Measurements from ENCODE around the gene CD96. TPM values are rescaled to one million over a fixed set of nuclear protein-coding genes. Genes with fewer than 3 reads are reported as not detected.
"Not testable (repeated sequence)": the region's sequence is repeated elsewhere in the genome, so short reads cannot be mapped to it uniquely, and the experiment has no call there.

The CD96 gene
- polyA plus RNA-seq, 4 donors, result 1.3 to 3.8 (median 1.7) TPM

GRCh38 chr3:111541391-111541790 lies 606 bp upstream of the CD96 start:
- Histone ChIP-seq H3K4me1 (ENCODE audit: control insufficient read depth in 3 of 3, insufficient read depth in 2 of 3, low read depth in 1 of 3, low read length in 2 of 3) (peaks cover 0 to 10% (median 4%) of the 10 kb centered on the region in 3 donors), H3K36me3 (ENCODE audit: control insufficient read depth in 3 of 3, insufficient read depth in 2 of 3, low read depth in 1 of 3, low read length in 3 of 3) (no peaks in the 10 kb centered on the region), H3K4me3 (ENCODE audit: low read depth in 1 of 3, low read length in 3 of 3) (no peak overlapping the region), H3K9me3 (ENCODE audit: control insufficient read depth in 2 of 2, insufficient read depth in 1 of 2, low read depth in 1 of 2, low read length in 1 of 2) (no peaks in the 10 kb centered on the region), H3K27ac (ENCODE audit: low read depth in 1 of 3, low read length in 2 of 3) (peak overlapping the region in 2 of 3 donors; percentile 61 to 90), H3K27me3 (ENCODE audit: control insufficient read depth in 3 of 3, insufficient read depth in 3 of 3, low read length in 3 of 3) (no peaks in the 10 kb centered on the region)
- DNase-seq (no peak), FAIRE-seq (no peak)
- 57 to 74% (median 68%) methylated on average over 3 of the region's 3 CpGs for WGBS, 3 donors

GRCh38 chr3:111542611-111543300 lies 759 bp downstream of the CD96 start:
- Histone ChIP-seq H3K27me3 (ENCODE audit: control insufficient read depth in 3 of 3, insufficient read depth in 3 of 3, low read length in 3 of 3) (no peaks in the 10 kb centered on the region), H3K27ac (ENCODE audit: low read depth in 1 of 3, low read length in 2 of 3) (peak overlapping the region in 2 of 3 donors; percentile 62 to 92), H3K9me3 (ENCODE audit: control insufficient read depth in 2 of 2, insufficient read depth in 1 of 2, low read depth in 1 of 2, low read length in 1 of 2) (no peaks in the 10 kb centered on the region), H3K4me1 (ENCODE audit: control insufficient read depth in 3 of 3, insufficient read depth in 2 of 3, low read depth in 1 of 3, low read length in 2 of 3) (peaks cover 0 to 10% (median 4%) of the 10 kb centered on the region in 3 donors), H3K36me3 (ENCODE audit: control insufficient read depth in 3 of 3, insufficient read depth in 2 of 3, low read depth in 1 of 3, low read length in 3 of 3) (no peaks in the 10 kb centered on the region), H3K4me3 (ENCODE audit: low read depth in 1 of 3, low read length in 3 of 3) (peak overlapping the region in 2 of 3 donors; percentile 17 to 40)
- DNase-seq (no peak), FAIRE-seq (no peak)
- 61 to 82% (median 72%) methylated on average over 4 of the region's 4 CpGs for WGBS, 3 donors

GRCh38 chr3:111545349-111545748 lies 3.4 kb downstream of the CD96 start:
- peak in 1 of 2 donors; percentile 11 for DNase-seq

GRCh38 chr3:111547631-111548030 lies 5.6 kb downstream of the CD96 start:
- DNase-seq (peak in 1 of 2 donors; percentile 31), FAIRE-seq (no peak)
- Histone ChIP-seq H3K4me1 (ENCODE audit: control insufficient read depth in 3 of 3, insufficient read depth in 2 of 3, low read depth in 1 of 3, low read length in 2 of 3) (no peaks in the 10 kb centered on the region), H3K27ac (ENCODE audit: low read depth in 1 of 3, low read length in 2 of 3) (peak overlapping the region in 1 of 3 donors; percentile 57), H3K9me3 (ENCODE audit: control insufficient read depth in 2 of 2, insufficient read depth in 1 of 2, low read depth in 1 of 2, low read length in 1 of 2) (no peaks in the 10 kb centered on the region), H3K36me3 (ENCODE audit: control insufficient read depth in 3 of 3, insufficient read depth in 2 of 3, low read depth in 1 of 3, low read length in 3 of 3) (no peaks in the 10 kb centered on the region), H3K27me3 (ENCODE audit: control insufficient read depth in 3 of 3, insufficient read depth in 3 of 3, low read length in 3 of 3) (no peaks in the 10 kb centered on the region), H3K4me3 (ENCODE audit: low read depth in 1 of 3, low read length in 3 of 3) (peak overlapping the region in 1 of 3 donors; percentile 23)
- 61 to 82% (median 63%) methylated on average over 4 of the region's 4 CpGs for WGBS, 3 donors

More at GRCh38 chr3:111545349-111545748, 3.4 kb downstream of the CD96 start:
- Histone ChIP-seq H3K36me3 (ENCODE audit: control insufficient read depth in 3 of 3, insufficient read depth in 2 of 3, low read depth in 1 of 3, low read length in 3 of 3) (no peaks in the 10 kb centered on the region), H3K9me3 (ENCODE audit: control insufficient read depth in 2 of 2, insufficient read depth in 1 of 2, low read depth in 1 of 2, low read length in 1 of 2) (no peaks in the 10 kb centered on the region), H3K4me1 (ENCODE audit: control insufficient read depth in 3 of 3, insufficient read depth in 2 of 3, low read depth in 1 of 3, low read length in 2 of 3) (peaks cover 0 to 4% (median 0%) of the 10 kb centered on the region in 3 donors), H3K27me3 (ENCODE audit: control insufficient read depth in 3 of 3, insufficient read depth in 3 of 3, low read length in 3 of 3) (no peaks in the 10 kb centered on the region), H3K4me3 (ENCODE audit: low read depth in 1 of 3, low read length in 3 of 3) (no peak overlapping the region), H3K27ac (ENCODE audit: low read depth in 1 of 3, low read length in 2 of 3) (peak overlapping the region in 1 of 3 donors; percentile 3)
- WGBS, 3 donors, result 40 to 59% (median 43%) methylated on average over 2 of the region's 2 CpGs
- FAIRE-seq, result no peak

GRCh38 chr3:111548092-111548491 lies 6.1 kb downstream of the CD96 start:
- H3K4me1 ChIP-seq (ENCODE audit: control insufficient read depth in 3 of 3, insufficient read depth in 2 of 3, low read depth in 1 of 3, low read length in 2 of 3), result no peaks in the 10 kb centered on the region
- FAIRE-seq (no peak), DNase-seq (no peak)
- peak overlapping the region in 1 of 3 donors; percentile 57 for H3K27ac ChIP-seq (ENCODE audit: low read depth in 1 of 3, low read length in 2 of 3)
- H3K36me3 ChIP-seq (ENCODE audit: control insufficient read depth in 3 of 3, insufficient read depth in 2 of 3, low read depth in 1 of 3, low read length in 3 of 3), result no peaks in the 10 kb centered on the region
- H3K27me3 ChIP-seq (ENCODE audit: control insufficient read depth in 3 of 3, insufficient read depth in 3 of 3, low read length in 3 of 3), result no peaks in the 10 kb centered on the region
- H3K9me3 ChIP-seq (ENCODE audit: control insufficient read depth in 2 of 2, insufficient read depth in 1 of 2, low read depth in 1 of 2, low read length in 1 of 2), result no peaks in the 10 kb centered on the region
- peak overlapping the region in 1 of 3 donors; percentile 23 for H3K4me3 ChIP-seq (ENCODE audit: low read depth in 1 of 3, low read length in 3 of 3)
- 64 to 84% (median 72%) methylated on average over 1 of the region's 1 CpG for WGBS, 3 donors

- no peaks in the 10 kb centered on the region for H3K27me3 ChIP-seq (ENCODE audit: control insufficient read depth in 3 of 3, insufficient read depth in 3 of 3, low read length in 3 of 3)
- H3K4me3 ChIP-seq (ENCODE audit: low read depth in 1 of 3, low read length in 3 of 3), result no peak overlapping the region
- no peak overlapping the region for H3K27ac ChIP-seq (ENCODE audit: low read depth in 1 of 3, low read length in 2 of 3)
- H3K4me1 ChIP-seq (ENCODE audit: control insufficient read depth in 3 of 3, insufficient read depth in 2 of 3, low read depth in 1 of 3, low read length in 2 of 3), result no peaks in the 10 kb centered on the region
- FAIRE-seq, result no peak
- H3K9me3 ChIP-seq (ENCODE audit: control insufficient read depth in 2 of 2, insufficient read depth in 1 of 2, low read depth in 1 of 2, low read length in 1 of 2), result no peaks in the 10 kb centered on the region
- no peak for DNase-seq
- no peaks in the 10 kb centered on the region for H3K36me3 ChIP-seq (ENCODE audit: control insufficient read depth in 3 of 3, insufficient read depth in 2 of 3, low read depth in 1 of 3, low read length in 3 of 3)
Observed at GRCh38 chr3:111548756-111549155, 6.8 kb downstream of the CD96 start.

GRCh38 chr3:111561902-111562301 lies 19.9 kb downstream of the CD96 start:
- 92 to 97% (median 95%) methylated on average over 15 to 16 of the region's 25 CpGs for WGBS, 3 donors
- FAIRE-seq; H3K27ac ChIP-seq (ENCODE audit: low read depth in 1 of 3, low read length in 2 of 3); H3K4me3 ChIP-seq (ENCODE audit: low read depth in 1 of 3, low read length in 3 of 3); H3K9me3 ChIP-seq (ENCODE audit: control insufficient read depth in 2 of 2, insufficient read depth in 1 of 2, low read depth in 1 of 2, low read length in 1 of 2); DNase-seq; H3K4me1 ChIP-seq (ENCODE audit: control insufficient read depth in 3 of 3, insufficient read depth in 2 of 3, low read depth in 1 of 3, low read length in 2 of 3); H3K36me3 ChIP-seq (ENCODE audit: control insufficient read depth in 3 of 3, insufficient read depth in 2 of 3, low read depth in 1 of 3, low read length in 3 of 3); H3K27me3 ChIP-seq (ENCODE audit: control insufficient read depth in 3 of 3, insufficient read depth in 3 of 3, low read length in 3 of 3): not testable (repeated sequence)

GRCh38 chr3:111566844-111567243 lies 24.8 kb downstream of the CD96 start:
- Histone ChIP-seq H3K4me3 (ENCODE audit: low read depth in 1 of 3, low read length in 3 of 3) (no peak overlapping the region), H3K9me3 (ENCODE audit: control insufficient read depth in 2 of 2, insufficient read depth in 1 of 2, low read depth in 1 of 2, low read length in 1 of 2) (no peaks in the 10 kb centered on the region), H3K4me1 (ENCODE audit: control insufficient read depth in 3 of 3, insufficient read depth in 2 of 3, low read depth in 1 of 3, low read length in 2 of 3) (peaks cover 0 to 1% (median 0%) of the 10 kb centered on the region in 3 donors), H3K27ac (ENCODE audit: low read depth in 1 of 3, low read length in 2 of 3) (no peak overlapping the region), H3K36me3 (ENCODE audit: control insufficient read depth in 3 of 3, insufficient read depth in 2 of 3, low read depth in 1 of 3, low read length in 3 of 3) (peaks cover 0 to 2% (median 0%) of the 10 kb centered on the region in 3 donors), H3K27me3 (ENCODE audit: control insufficient read depth in 3 of 3, insufficient read depth in 3 of 3, low read length in 3 of 3) (no peaks in the 10 kb centered on the region)
- WGBS, 3 donors, result 48 to 72% (median 59%) methylated on average over 2 of the region's 2 CpGs
- FAIRE-seq (no peak), DNase-seq (peak in 1 of 2 donors; percentile 40)
